BE2C (cell line): ENCODE data around the gene KCNQ1OT1.

Experiments
- DNase-seq: peaks from one replicate; pipeline ENCODE4 v3.0.0-alpha.2; 2020
- H3K27me3 ChIP-seq: fragments of 250-450 bp; sonication (Bioruptor Pico); 2 replicates; pipeline ENCODE4 v1.5.1; 2020; ENCODE audit warnings: mild to moderate bottlenecking
- H3K36me3 ChIP-seq: fragments of 250-450 bp; sonication (Bioruptor Pico); 2 replicates; pipeline ENCODE4 v1.5.1; 2020; ENCODE audit warnings: mild to moderate bottlenecking
- H3K4me1 ChIP-seq: fragments of 250-450 bp; sonication (Bioruptor Pico); 2 replicates; pipeline ENCODE4 v1.5.1; 2020
- H3K4me3 ChIP-seq: 2 replicates; pipeline ENCODE4 v1.5.1; 2011; ENCODE audit warnings: low read depth, low read length
- H3K9me3 ChIP-seq: fragments of 250-450 bp; sonication (Bioruptor Pico); 2 replicates; pipeline ENCODE4 v1.5.1; 2020
- TF ChIP-seq, protein P1 (sequence below): IDR thresholded peaks from 2 replicates; pipeline ENCODE4 v1.5.1; 2012; ENCODE audit warnings: mild to moderate bottlenecking, low read depth, low read length

KCNQ1OT1 gene

DNA sequence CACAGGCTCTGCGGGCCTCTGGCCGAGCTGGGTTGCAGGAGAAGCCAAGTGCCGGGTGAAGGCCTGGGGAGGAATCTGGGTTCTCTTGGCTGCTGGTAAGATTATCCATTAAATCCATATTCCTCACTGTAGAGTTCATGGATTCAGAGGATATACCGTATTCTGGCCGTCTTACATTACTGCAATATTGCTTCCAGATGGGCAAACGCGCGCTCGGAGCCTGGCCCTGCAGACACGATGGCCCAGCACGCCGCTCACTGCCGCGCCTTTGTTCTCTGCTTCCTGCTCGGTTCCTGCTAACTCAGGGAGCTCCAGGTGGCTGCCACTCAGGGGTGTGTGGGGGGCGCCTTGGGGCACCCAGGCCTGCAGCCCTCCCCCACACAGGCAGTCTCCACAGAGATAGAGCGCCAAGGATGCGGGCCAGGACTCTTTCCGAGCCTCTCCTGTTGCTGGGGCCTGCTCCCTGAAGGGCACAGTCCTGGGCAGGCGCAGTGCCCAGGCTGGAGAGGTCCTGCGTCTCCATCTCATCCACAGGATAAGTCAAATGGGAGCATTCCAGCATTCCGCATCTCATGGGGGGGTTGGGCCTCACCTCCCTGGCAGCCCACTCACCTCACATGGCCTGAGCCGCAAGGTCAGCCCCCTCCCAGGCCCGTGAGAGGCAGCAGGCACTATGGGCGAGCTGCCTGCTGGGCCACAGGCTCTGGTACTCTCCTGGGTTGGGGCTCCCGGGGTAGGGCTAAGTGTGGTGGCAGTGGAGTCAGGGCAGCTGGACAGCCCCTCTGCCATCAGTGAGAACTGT lies 14.1 kb upstream of the KCNQ1OT1 start:
- Histone ChIP-seq H3K9me3 (no peaks in the 10 kb centered on the region), H3K4me3 (no peak overlapping the region), H3K36me3 (no peaks in the 10 kb centered on the region), H3K27me3 (no peaks in the 10 kb centered on the region), H3K4me1 (no peaks in the 10 kb centered on the region; the same call in 1 of the 2 replicates)
- no peak for DNase-seq
- TF ChIP-seq, protein P1, sequence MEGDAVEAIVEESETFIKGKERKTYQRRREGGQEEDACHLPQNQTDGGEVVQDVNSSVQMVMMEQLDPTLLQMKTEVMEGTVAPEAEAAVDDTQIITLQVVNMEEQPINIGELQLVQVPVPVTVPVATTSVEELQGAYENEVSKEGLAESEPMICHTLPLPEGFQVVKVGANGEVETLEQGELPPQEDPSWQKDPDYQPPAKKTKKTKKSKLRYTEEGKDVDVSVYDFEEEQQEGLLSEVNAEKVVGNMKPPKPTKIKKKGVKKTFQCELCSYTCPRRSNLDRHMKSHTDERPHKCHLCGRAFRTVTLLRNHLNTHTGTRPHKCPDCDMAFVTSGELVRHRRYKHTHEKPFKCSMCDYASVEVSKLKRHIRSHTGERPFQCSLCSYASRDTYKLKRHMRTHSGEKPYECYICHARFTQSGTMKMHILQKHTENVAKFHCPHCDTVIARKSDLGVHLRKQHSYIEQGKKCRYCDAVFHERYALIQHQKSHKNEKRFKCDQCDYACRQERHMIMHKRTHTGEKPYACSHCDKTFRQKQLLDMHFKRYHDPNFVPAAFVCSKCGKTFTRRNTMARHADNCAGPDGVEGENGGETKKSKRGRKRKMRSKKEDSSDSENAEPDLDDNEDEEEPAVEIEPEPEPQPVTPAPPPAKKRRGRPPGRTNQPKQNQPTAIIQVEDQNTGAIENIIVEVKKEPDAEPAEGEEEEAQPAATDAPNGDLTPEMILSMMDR, result no peak

- TF ChIP-seq, protein P1, result no peak
- no peaks in the 10 kb centered on the region for H3K9me3 ChIP-seq
- no peak overlapping the region for H3K4me3 ChIP-seq
- no peaks in the 10 kb centered on the region for H3K27me3 ChIP-seq
- H3K36me3 ChIP-seq, result no peaks in the 10 kb centered on the region
- no peak for DNase-seq
- H3K4me1 ChIP-seq, result no peaks in the 10 kb centered on the region; the same call in 1 of the 2 replicates
Observed at GRCh38 chr11:2713094-2713493, 13.3 kb upstream of the KCNQ1OT1 start.

GRCh38 chr11:2711161-2711560 lies 11.4 kb upstream of the KCNQ1OT1 start:
- H3K9me3 ChIP-seq, result no peaks in the 10 kb centered on the region
- no peak overlapping the region for H3K4me3 ChIP-seq
- TF ChIP-seq, protein P1, result no peak
- no peaks in the 10 kb centered on the region for H3K36me3 ChIP-seq
- DNase-seq, result no peak
- no peaks in the 10 kb centered on the region for H3K27me3 ChIP-seq
- H3K4me1 ChIP-seq, result no peaks in the 10 kb centered on the region

- TF ChIP-seq, protein P1, result no peak
- Histone ChIP-seq H3K27me3 (no peaks in the 10 kb centered on the region), H3K36me3 (no peaks in the 10 kb centered on the region), H3K9me3 (no peaks in the 10 kb centered on the region), H3K4me3 (no peak overlapping the region), H3K4me1 (no peaks in the 10 kb centered on the region)
- no peak for DNase-seq
Observed at GRCh38 chr11:2709429-2709828, 9.6 kb upstream of the KCNQ1OT1 start.

GRCh38 chr11:2708757-2709281 lies 9.0 kb upstream of the KCNQ1OT1 start:
- DNase-seq, result peak; percentile 25
- Histone ChIP-seq H3K9me3 (no peaks in the 10 kb centered on the region), H3K4me1 (peaks cover 3% of the 10 kb centered on the region), H3K36me3 (no peaks in the 10 kb centered on the region), H3K27me3 (no peaks in the 10 kb centered on the region), H3K4me3 (no peak overlapping the region)
- TF ChIP-seq, protein P1, result no peak

GRCh38 chr11:2708151-2708581 lies 8.4 kb upstream of the KCNQ1OT1 start:
- H3K36me3 ChIP-seq, result no peaks in the 10 kb centered on the region
- TF ChIP-seq, protein P1, result no peak
- peaks cover 9% of the 10 kb centered on the region for H3K4me1 ChIP-seq
- no peak overlapping the region for H3K4me3 ChIP-seq
- H3K27me3 ChIP-seq, result no peaks in the 10 kb centered on the region
- no peak for DNase-seq
- H3K9me3 ChIP-seq, result no peaks in the 10 kb centered on the region
